ENCODE measurements around the gene VPS9D1.

Gene VPS9D1

DNA sequence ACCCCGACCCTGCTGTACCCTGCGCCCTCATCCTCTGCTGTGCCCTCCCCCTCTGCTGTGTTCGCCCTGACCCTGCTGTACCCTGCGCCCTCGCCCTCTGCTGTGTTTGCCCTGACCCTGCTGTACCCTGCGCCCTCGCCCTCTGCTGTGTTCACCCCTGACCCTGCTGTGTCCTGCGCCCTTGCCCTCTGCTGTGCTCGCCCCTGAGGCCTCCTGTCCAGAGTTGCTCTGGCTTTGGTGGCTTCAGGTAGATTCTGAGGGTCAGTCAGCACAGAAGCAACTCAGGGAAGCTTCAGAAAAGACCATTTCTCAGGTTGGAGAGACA lies 12.2 kb upstream of the VPS9D1 start:
- no peak for DNase-seq (ENCODE audit: low read depth)

DNA sequence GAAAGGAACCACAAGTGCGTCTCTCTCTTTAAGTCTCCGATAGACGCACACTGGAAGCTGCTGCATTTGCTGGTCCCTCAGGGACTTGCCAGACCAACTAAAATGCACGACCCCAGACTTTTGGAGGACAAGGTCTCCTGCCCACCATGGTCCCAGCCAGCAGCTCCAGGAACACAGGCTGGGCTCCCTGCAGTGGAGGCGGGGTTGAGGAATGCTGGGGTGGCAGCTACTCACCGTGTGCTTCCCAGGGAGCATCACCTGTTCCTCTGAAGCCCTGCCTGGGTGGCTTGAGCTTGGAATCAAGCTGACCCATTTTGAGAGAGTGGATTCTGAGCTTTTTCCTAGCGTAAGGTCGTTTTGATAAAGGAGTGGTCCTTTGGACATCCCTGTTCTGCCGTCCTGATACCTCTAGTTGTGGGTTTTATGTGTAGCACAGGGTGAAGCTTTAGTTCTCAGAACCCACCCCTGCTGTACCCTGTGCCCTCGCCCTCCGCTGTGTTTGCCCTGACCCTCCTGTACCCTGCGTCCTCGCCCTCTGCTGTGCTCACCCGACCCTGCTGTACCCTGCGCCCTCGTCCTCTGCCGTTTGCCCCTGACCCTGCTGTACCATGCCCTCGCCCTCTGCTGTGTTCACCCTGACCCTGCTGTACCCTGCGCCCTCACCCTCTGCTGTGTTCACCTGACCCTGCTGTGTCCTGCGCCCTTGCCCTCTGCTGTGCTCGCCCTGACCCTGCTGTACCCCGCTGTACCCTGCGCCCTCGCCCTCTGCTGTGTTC lies 11.6 kb upstream of the VPS9D1 start:
- DNase-seq (ENCODE audit: low read depth) = no peak

DNA sequence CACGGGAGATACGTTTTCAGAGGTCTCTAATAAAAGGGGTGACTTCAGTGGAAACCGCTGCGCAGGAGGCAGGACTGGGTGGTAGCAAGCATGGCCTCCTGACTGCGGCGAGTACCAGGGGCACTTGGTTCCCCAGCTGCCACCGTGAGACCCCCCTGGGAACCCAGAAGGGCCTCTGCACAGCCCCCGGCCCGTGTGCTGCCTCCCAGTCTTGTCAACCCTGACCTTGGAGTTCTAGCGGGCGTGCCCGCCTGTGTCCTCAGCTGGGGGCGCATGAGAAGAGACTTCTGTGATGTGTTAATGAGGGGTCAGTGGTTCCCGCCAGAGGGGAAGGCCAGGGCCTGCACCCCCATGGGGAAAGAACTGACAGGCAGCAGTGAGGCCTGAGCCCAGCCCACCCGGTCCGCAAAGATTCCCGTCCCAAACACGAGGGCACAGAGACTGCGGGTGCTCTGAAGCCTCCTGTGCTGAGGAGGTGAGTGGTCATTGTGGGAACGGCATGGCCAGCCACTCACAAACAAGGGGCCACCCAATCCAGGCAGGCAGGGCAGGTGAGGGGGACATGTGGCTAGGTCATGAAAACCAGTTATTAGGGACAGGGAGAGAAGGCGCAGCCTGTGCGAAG lies 10.0 kb upstream of the VPS9D1 start:
- no peak for DNase-seq (ENCODE audit: low read depth)

DNA sequence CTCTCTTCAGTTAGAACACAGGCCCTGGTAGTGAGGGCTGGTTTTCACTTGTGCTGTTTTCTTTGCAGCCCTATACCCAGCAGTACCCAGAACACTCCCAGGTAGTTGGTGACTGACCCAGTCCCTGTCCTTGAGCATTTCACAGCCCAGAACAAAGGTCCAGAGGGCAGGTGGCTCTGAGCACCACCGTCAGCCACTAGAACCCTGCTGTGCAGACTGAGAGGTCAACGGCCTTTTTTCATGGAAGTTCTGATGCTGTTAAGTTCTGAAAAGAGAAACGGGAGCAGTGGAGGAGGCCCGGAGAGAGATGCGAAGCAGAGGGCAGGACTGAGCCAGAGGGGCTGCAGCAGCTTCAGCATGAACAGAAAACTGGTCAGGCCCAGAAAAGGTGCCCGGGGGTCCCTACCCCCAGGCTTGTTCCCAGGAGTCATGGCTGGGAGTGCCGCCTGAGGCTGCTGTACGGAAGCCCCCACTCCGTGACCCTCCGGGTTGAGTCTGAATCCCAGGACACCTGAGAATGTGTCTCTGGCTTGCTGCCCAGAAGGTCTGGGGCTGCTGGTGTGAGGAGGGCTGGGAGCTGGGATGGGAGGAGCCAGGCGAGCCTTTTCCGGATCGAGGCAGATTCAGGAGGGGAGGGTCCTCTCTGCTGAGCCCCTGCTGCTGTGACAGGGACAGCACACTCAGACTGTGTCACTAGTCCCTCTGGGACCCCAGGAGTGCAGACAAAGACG lies 9.3 kb upstream of the VPS9D1 start:
- no peak for DNase-seq (ENCODE audit: low read depth)

DNA sequence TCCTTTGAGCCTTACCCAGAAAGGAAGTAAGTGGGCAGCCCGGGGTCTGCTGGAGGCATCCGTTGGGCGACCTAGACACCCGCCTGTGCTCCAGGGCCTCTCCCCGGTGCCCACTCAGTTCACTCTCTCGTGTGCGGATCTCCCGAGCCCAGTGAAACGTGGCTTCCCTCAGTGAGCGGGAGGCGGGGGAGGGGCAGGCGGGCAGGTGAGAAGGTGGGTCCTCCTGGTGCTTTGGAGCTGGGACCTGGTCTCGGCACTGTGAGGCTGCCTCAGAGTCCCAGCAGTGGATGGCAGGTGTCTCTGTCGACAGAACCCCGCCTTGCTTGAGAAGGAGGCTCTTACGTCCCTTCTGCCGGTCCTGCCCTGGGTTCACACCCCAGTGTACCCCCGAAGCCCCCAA lies 8.6 kb upstream of the VPS9D1 start:
- no peak for DNase-seq (ENCODE audit: low read depth)

DNA sequence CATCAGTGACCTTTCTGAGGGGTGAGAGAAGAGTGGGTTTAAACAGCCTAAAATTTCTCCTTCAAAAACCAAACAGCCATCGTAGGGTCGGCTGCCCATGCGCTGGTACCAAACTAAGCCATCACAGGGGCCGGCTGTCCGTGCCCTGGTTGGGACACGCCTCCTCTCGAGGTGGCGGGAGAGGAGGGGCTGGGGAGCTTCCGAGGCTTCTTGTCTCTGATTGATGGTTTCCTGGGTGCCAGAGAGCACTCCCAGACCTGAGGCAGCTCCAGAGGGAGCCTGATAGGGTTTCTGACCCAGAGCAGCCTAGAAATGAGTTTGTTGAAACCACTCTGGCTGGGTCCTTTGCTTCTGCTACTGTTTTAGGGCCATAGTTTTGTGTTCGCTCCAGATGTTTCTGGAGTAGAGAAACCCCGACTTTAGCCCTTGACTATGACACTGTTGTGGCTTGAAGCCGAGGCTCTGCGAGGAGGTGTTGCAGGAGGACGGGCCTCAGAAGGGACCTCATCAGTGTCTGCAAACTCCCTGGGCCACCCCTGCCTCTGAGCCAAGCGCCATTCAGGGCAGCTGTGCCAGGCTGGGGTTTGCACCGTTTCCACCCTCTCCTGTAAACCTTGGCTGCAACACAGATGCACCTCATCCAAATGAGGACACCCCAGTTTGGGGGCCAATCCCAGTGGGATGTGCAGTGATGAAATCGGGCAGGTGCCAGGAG lies 6.9 kb upstream of the VPS9D1 start:
- DNase-seq (ENCODE audit: low read depth) = no peak

DNA sequence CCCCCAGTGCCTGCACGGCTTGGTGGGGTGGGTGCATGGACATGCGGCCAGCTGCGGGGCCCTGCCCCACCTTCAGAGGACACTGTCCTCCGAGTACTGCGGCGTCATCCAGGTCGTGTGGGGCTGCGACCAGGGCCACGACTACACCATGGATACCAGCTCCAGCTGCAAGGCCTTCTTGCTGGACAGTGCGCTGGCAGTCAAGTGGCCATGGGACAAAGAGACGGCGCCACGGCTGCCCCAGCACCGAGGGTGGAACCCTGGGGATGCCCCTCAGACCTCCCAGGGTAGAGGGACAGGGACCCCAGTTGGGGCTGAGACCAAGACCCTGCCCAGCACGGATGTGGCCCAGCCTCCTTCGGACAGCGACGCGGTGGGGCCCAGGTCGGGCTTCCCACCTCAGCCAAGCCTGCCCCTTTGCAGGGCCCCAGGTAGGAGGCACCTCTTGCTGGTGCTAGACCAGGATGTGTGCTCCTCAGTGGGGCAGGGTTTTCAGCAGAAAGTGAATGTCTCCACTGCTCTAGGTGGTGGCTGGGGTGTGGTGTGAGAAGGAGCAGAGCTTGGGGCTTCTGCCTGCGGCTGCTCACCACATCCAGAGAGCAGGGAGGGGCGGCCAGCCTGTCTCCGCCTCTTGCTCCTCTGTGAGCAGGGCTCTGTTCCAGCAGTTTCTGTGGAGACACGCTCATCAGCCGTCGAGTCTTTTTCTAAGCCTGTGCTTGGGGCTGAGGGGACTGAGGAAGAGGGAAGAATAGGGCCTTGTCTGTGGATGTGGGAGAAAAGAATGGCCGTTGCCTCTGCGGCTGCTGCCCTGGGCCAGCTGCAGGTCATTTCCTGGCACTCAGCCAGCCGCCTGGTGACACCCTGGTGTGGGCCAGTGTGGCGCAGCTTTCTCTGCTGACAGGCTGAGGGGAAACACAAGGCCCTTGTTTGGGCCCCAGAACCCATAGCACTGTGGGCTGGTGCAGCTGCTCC lies 2.9 kb upstream of the VPS9D1 start:
- DNase-seq (ENCODE audit: low read depth) = peak; percentile 81

DNA sequence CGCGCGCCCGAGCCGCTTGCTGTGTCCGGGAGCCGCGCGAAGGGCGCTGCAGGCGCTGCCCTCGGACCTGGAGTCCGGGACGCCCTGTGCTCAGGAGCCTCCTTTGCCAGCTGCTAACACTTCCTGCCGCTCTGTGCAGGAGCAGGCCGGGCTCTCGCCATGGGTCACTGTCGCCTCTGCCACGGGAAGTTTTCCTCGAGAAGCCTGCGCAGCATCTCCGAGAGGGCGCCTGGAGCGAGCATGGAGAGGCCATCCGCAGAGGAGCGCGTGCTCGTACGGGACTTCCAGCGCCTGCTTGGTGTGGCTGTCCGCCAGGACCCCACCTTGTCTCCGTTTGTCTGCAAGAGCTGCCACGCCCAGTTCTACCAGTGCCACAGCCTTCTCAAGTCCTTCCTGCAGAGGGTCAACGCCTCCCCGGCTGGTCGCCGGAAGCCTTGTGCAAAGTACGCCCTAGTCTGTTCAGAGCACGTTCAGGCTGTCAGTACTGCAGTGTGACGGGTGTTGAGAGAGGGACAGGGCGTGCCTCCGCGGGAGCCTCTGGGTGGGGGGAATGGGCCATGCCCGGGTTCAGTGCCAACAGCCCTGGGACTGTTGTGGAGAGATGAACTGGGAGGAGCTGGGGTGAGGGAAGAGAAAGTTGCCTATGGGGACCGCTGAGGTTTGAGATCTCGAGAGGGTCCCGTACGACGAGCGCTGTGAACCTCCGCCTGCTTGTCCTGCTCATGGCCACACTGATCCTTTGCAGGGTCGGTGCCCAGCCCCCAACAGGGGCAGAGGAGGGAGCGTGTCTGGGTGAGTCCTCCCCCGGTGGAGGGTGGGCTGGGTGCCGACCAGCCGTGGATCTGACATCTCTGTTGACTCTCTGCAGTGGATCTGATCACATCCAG lies 1.9 kb upstream of the VPS9D1 start:
- DNase-seq (ENCODE audit: low read depth) = peak; percentile 67

DNA sequence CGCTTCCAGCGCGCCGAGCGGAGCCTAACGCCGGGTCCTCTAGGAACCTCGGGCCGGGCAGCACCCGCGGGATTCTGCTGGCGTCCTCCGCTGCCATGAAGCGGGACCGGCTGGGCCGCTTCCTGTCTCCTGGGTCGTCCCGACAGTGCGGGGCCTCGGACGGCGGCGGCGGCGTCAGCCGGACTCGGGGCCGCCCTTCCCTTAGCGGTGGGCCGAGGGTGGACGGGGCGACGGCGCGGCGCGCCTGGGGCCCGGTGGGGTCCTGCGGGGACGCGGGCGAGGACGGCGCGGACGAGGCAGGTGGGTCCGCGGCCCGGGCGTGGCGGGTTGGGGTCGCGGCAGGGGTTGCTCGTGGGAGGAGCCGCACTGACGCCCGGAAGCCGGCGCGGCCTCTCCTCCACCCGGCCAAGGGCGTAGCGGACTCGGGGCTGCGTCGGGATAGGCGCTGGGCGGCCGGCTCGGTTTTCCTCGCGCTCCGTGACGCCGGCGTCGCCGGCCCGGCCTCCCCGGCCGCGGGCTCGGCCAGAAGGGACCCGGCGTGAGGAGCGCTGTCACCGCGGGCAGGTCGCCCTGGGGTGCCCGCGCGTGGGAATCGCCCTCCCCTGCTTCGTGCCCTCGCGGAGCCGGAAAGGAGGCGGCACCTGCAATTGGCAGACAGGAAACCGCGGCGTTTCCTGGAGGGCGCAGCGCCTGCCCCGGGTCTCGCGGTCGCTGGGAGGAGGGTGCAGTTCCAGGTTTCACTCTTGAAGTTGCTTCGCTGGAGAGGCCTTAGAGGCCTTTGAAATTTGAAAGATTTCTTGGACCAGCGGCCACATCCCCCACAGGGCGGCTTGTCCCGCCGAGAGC lies 1.1 kb upstream of the VPS9D1 start:
- DNase-seq (ENCODE audit: low read depth) = peak; percentile 91

DNA sequence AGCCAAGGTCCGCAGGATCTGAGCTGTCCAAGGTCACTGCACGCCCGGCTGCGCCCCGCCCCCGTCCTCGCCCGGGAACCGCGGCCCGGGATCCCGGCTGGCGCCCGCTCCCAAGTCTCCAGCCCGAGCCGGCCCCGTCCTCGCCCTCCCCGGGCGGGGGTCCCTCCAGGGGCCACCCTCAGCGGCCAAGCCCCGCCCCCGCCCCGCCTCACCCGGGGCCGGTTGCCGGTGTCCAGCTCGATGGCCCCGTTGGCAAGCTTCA lies 216 bp downstream of the VPS9D1 start:
- no peak for DNase-seq (ENCODE audit: low read depth)

DNA sequence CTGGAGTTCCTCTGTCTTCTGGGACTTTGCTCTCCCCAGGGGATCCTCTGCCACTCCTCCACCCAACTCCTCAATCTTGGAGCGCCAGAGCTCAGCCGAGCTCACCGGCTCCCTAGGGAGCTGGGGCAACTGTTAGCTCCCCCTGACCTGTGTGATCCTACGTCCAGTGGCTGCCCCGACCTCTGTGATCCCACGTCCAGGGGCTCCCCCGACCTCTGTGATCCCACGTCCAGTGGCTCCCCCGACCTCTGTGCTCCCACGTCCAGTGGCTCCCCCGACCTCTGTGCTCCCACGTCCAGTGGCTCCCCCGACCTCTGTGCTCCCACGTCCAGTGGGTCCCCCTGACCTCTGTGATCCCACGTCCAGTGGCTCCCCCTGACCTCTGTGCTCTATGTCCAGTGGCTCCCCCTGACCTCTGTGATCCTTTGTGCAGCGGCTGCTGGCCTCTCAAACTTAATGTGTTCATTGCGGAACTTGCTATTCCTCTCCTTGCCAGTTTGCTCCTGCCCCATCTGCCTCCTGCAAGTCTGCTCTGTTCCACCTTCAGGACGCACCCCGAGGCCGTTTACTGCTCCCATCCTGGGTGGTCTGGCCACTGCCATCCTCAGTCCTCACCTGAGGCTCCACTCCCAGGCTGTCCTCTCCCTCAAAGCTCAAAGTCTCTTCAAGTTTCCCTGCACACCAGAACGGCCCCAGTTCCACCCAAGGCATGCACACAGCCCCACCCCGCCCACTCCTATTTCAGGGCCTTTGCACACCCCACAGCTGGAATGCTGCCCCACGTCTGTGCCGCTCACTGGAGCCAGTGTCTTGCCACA lies 2.8 kb downstream of the VPS9D1 start:
- no peak for DNase-seq (ENCODE audit: low read depth)

DNA sequence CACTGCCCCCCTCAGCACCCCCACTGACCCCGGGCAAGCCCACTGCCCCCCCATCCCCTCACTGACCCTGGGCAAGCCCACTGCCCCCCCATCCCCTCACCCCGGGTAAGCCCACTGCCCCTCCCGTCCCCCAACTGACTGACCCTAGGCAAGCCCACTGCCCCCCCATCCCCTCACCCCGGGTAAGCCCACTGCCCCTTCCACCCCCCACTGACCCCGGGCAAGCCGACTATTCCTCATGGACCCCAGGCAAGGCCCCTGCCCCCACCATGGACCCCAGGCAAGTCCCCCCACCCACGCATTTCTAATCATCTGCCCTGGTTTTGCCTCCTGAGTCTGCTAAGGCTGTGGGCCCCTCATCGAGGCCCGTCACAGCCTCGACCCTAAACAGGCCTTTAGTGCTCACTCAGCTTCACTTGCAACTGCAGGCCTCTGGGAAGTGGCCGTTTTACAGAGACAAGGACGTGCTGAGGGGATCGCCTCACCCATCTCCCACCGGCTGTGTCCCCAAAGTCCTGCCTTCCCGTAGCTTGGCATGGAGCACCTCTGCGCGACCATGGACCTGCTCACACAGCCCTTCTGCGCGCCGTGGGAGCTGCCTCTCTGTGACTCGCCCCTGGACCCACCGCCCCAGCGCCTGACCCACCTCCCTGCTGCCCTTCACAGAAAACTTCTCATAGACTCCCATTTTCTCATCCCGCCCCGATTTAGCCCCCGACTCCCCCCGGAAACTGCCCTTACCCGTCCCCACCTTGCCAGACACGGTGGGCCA lies 3.6 kb downstream of the VPS9D1 start:
- DNase-seq (ENCODE audit: low read depth) = no peak

DNA sequence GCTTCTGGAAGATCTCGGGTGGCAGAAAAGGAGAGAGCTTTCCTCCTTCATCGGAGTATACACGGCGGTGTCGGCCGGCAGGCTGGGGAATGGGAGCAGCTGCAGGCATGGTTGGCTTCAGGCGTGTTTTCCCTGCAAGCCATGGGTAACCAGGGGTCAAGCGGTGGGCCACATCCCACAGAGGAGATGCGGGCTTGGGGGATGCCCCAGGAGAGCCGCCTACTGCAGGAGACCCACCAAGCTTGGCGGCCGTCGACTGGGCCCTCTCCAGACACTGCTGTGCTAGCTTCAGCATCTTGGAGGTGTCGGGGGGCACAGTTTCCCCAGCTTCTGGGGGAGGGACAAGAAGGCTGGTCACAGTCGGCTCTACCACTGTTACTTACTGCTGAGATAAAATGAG lies 4.2 kb downstream of the VPS9D1 start:
- DNase-seq (ENCODE audit: low read depth) = no peak

DNA sequence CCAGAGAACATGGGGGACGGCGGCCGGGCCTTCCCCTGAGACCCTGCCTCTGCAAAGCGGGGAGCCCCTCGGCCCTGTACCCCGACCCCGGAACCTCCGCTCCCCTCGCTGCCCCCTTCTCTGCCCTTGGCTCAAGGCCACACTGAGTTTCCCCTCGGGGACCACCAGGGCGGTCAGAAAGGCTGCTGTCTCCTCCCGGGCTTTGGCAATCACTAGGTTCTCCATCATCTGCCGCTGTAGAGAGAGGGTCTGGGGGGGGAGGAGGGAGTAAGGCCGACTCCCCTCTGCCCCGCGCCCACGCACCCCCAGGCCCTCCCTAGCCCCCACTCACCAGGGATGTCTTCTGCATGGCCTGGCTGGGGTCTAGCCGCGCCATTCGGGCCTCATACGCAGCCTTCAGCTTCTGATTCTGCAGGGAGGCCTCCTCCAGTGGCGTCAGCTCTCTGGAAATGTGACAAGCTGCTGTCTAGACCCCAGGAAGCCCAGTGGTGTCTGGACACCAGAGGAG lies 8.4 kb downstream of the VPS9D1 start:
- no peak for DNase-seq (ENCODE audit: low read depth)

DNA sequence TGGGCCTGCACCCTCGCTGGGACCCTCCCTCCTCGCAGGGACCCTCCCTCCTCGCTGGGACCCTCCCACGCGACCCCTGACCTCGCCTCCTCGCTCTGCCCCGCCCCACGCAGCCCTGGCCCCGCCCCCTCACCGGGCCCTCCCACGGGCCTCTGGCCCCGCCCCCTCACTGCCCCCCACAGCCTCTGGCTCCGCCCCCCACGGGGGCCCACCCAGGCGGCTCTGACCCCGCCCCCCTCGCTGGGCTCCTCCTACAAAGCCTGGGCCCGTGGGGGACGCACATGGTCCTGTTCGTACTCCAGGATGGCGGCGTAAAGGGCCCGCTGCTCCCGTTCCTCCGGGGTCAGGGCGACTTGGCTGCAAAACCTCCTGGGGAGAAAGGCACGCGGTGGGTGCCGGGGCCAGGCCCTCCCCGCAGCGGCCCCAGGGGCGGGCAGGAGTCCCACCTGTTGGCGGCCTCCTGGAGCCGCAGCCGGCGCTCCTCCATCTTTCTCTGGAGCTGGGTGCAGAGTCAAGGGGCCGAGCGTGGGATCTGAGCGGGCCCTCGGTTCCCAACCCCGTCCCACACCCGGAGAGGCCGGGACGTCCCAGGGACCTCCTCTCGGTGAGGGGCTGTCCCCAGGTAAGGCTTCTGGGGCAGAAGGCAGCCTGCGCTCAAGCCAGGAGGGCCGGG lies 9.0 kb downstream of the VPS9D1 start:
- DNase-seq (ENCODE audit: low read depth) = peak; percentile 45

DNA sequence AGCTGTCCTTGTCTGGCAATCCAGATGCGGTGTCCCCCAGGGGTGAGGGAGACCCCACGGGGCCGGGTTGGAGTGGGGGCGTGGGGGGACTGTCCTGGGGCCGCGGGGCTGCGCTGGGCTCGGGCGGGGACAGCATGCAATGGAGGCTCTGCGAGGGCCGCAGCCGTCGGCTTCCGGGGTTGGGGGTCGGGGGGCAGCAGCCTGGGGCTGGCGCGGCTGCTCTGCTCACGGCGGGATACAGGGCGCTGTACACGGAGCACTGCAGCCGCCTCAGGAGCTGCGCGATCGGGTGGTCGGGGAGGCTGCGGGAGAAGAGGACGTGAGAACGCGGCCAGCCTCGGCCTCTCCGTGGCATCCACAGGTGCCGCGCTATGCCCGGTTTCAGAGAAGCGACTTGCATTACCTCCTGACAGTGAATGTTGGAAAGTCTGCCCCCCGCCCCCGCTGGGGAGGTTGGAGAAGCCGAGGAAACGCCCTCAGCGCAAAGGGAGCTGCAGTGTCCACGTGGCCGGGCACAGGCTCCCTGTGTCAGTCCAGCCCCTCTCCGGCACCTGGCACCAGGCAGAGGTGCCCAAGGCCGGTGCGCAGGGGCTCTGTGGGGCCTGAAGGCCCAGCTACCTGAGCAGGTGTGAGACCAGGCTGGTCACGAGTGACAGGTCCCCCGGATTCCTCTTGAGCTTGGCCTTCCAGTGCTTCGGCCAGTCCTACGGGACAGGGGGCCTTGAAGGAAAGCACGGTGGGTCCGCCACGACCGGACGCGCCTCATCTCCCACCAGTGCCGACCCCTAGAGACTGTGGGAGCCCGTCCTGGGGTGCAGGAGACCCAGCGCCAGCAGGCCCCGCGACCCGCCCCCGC lies 9.8 kb downstream of the VPS9D1 start:
- no peak for DNase-seq (ENCODE audit: low read depth)
